WI38 (cell line): ENCODE results near the gene DNAH8.

Experiments used
- H3K4me3 ChIP-seq: 2 replicates; pipeline ENCODE4 v1.5.1; 2011; ENCODE audit warnings: low read depth, mild to moderate bottlenecking, control low read depth, low read length
- TF ChIP-seq, protein P1 (sequence below): IDR thresholded peaks from 2 replicates; pipeline ENCODE4 v1.5.1; 2012; ENCODE audit warnings: low read depth, mild to moderate bottlenecking, control low read depth, low read length

The DNAH8 gene

DNA sequence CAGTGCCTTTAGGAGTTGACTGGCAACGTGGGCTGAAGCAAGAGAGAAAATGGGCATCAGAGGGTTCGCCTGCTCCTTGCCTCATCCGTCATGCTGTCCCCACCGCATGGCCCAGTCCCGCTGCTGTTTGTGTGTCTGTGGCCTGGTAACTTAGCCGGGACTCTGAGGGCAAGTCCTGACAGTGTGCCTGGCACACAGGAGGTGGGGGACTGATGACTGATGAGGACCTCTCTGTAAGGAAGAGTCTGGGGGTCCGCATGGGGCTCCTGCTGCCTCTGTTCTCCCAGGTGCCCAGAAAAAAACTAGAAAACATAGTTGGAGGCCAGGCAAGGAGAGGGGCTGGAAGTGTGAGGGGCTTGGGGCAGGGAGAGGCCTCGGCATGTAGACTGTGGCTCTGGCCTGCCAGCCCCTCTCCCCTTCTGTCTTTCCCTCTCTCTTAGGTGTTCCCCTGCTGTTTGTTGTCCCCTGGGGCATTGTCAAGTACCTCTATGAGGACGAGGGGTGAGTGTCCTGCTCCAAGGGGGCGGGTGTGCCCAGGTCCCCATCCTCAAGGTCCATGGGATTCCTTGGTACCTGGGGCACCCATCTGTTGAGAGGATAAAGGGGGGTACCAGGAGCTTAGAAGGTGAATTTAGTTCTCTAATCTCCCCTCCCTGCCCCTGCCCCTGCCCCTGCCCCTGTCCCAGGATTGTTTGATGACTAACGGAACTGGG is 362.9 kb downstream of the DNAH8 start:
- H3K4me3 ChIP-seq: no peak overlapping the region

GRCh38 chr6:39078695-39079094 is 363.6 kb downstream of the DNAH8 start:
- TF ChIP-seq, protein P1, sequence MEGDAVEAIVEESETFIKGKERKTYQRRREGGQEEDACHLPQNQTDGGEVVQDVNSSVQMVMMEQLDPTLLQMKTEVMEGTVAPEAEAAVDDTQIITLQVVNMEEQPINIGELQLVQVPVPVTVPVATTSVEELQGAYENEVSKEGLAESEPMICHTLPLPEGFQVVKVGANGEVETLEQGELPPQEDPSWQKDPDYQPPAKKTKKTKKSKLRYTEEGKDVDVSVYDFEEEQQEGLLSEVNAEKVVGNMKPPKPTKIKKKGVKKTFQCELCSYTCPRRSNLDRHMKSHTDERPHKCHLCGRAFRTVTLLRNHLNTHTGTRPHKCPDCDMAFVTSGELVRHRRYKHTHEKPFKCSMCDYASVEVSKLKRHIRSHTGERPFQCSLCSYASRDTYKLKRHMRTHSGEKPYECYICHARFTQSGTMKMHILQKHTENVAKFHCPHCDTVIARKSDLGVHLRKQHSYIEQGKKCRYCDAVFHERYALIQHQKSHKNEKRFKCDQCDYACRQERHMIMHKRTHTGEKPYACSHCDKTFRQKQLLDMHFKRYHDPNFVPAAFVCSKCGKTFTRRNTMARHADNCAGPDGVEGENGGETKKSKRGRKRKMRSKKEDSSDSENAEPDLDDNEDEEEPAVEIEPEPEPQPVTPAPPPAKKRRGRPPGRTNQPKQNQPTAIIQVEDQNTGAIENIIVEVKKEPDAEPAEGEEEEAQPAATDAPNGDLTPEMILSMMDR: no peak

More for the DNA sequence above, 362.9 kb downstream of the DNAH8 start:
- TF ChIP-seq, protein P1: no peak

GRCh38 chr6:39079197-39080125 is 364.4 kb downstream of the DNAH8 start:
- TF ChIP-seq, protein P1: no peak
- H3K4me3 ChIP-seq: no peak overlapping the region

More at GRCh38 chr6:39078695-39079094, 363.6 kb downstream of the DNAH8 start:
- H3K4me3 ChIP-seq: no peak overlapping the region
